ENCODE data around the gene C1QTNF2.

DNA sequence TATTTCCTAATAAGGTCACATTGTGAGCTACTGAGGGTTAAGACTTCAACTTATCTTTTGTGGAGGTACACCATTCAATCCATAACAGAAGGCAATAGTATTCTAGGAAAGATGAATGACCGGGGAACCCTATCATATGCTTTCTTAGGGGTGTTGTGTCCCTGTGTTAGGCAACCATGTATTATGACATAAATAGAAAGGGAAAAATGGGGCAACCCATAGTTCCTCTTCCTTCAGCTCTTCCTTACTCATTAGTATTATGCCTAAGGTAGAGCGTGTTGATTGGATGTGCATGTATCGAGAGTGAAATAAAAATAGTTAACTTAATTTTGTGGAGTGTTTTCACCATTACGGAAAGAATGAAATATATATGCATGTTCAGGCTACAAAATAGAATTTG lies 52.0 kb downstream of the C1QTNF2 start:
- TF ChIP-seq, protein P1, sequence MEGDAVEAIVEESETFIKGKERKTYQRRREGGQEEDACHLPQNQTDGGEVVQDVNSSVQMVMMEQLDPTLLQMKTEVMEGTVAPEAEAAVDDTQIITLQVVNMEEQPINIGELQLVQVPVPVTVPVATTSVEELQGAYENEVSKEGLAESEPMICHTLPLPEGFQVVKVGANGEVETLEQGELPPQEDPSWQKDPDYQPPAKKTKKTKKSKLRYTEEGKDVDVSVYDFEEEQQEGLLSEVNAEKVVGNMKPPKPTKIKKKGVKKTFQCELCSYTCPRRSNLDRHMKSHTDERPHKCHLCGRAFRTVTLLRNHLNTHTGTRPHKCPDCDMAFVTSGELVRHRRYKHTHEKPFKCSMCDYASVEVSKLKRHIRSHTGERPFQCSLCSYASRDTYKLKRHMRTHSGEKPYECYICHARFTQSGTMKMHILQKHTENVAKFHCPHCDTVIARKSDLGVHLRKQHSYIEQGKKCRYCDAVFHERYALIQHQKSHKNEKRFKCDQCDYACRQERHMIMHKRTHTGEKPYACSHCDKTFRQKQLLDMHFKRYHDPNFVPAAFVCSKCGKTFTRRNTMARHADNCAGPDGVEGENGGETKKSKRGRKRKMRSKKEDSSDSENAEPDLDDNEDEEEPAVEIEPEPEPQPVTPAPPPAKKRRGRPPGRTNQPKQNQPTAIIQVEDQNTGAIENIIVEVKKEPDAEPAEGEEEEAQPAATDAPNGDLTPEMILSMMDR (IDR thresholded peaks at IDR 0.05; ENCODE audit: control extremely low read depth in 1 of 3, insufficient read depth in 1 of 3, low read depth in 1 of 3, low read length in 3 of 3) = no peak
- TF ChIP-seq MAFK (IDR thresholded peaks at IDR 0.05; ENCODE audit: low read depth, low read length) (no peak), CTBP2 (IDR thresholded peaks at IDR 0.05; ENCODE audit: borderline replicate concordance, insufficient read depth, insufficient read length, low read length) (no peak), RAD21 (IDR thresholded peaks at IDR 0.05 in 1 of 2, conservative IDR thresholded peaks at IDR 0.05 in 1 of 2; ENCODE audit: low read depth in 2 of 2, low read length in 2 of 2) (no peak), POLR2A (IDR thresholded peaks at IDR 0.05; ENCODE audit: control extremely low read depth in 1 of 2, low read depth in 2 of 2, low read length in 2 of 2) (no peak), POLR2AphosphoS5 (IDR thresholded peaks at IDR 0.05; ENCODE audit: low read depth, low read length) (no peak), SP2 (IDR thresholded peaks at IDR 0.05; ENCODE audit: low read length) (no peak), KDM1A (IDR thresholded peaks at IDR 0.05; ENCODE audit: borderline replicate concordance, low read length) (no peak), TBP (IDR thresholded peaks at IDR 0.05; ENCODE audit: low read depth, low read length) (no peak), JUN (IDR thresholded peaks at IDR 0.05; ENCODE audit: low read depth, low read length) (no peak), EZH2 (IDR thresholded peaks at IDR 0.05; ENCODE audit: low read depth, low read length, severe bottlenecking) (no peak), TCF12 (IDR thresholded peaks at IDR 0.05; ENCODE audit: low read depth, low read length) (no peak)
- TF ChIP-seq, protein P2, sequence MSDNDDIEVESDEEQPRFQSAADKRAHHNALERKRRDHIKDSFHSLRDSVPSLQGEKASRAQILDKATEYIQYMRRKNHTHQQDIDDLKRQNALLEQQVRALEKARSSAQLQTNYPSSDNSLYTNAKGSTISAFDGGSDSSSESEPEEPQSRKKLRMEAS (IDR thresholded peaks at IDR 0.05) = no peak
